DOHH2 (cell line): ENCODE measurements around the gene INSM1.

Experiments used
- CTCF ChIP-seq: fragments of 200-600 bp; sonication (generic); IDR thresholded peaks from one replicate; pipeline ENCODE4 v1.5.1; 2014; ENCODE audit warnings: antibody characterized with exemption, mild to moderate bottlenecking, low read depth, low read length; ENCODE audit not compliant: poor library complexity, severe bottlenecking
- EZH2phosphoT487 ChIP-seq: fragments of 200-600 bp; sonication (generic); IDR thresholded peaks from 2 replicates; pipeline ENCODE4 v1.6.1; 2017; ENCODE audit warnings: borderline replicate concordance, mild to moderate bottlenecking, antibody characterized with exemption, low read length, moderate library complexity, mixed read lengths

GRCh38 chr20:20399531-20400500 lies 31.9 kb downstream of the INSM1 start:
- TF ChIP-seq CTCF (no peak), EZH2phosphoT487 (no peak)
